Measurements from ENCODE around the gene BOD1L1.
"Not testable (repeated sequence)": the region's sequence is repeated elsewhere in the genome, so short reads cannot be mapped to it uniquely, and the experiment has no call there.

The BOD1L1 gene

GRCh38 chr4:13618212-13618806 lies 9.2 kb downstream of the BOD1L1 start:
- DNase-seq (ENCODE audit: low read depth) = no peak

GRCh38 chr4:13617801-13618200 lies 9.7 kb downstream of the BOD1L1 start:
- DNase-seq (ENCODE audit: low read depth) = no peak

- no peak for DNase-seq (ENCODE audit: low read depth)
Measured at GRCh38 chr4:13616597-13616996, 10.9 kb downstream of the BOD1L1 start.

- DNase-seq (ENCODE audit: low read depth) = no peak
Measured at GRCh38 chr4:13615161-13615560, 12.4 kb downstream of the BOD1L1 start.

- no peak for DNase-seq (ENCODE audit: low read depth)
Measured at GRCh38 chr4:13612569-13612968, 15.0 kb downstream of the BOD1L1 start.

GRCh38 chr4:13611283-13611842 lies 16.2 kb downstream of the BOD1L1 start:
- DNase-seq (ENCODE audit: low read depth) = no peak

- DNase-seq (ENCODE audit: low read depth) = no peak
Measured at GRCh38 chr4:13605330-13605729, 22.2 kb downstream of the BOD1L1 start.

GRCh38 chr4:13601848-13602247 lies 25.7 kb downstream of the BOD1L1 start:
- DNase-seq (ENCODE audit: low read depth) = no peak

- DNase-seq (ENCODE audit: low read depth) = no peak
Measured at GRCh38 chr4:13601048-13601447, 26.5 kb downstream of the BOD1L1 start.

GRCh38 chr4:13599159-13599558 lies 28.4 kb downstream of the BOD1L1 start:
- DNase-seq (ENCODE audit: low read depth) = no peak

GRCh38 chr4:13597604-13598003 lies 29.9 kb downstream of the BOD1L1 start:
- DNase-seq (ENCODE audit: low read depth) = no peak

- DNase-seq (ENCODE audit: low read depth) = no peak
Measured at GRCh38 chr4:13597141-13597540, 30.4 kb downstream of the BOD1L1 start.

- no peak for DNase-seq (ENCODE audit: low read depth)
Measured at GRCh38 chr4:13592220-13592619, 35.3 kb downstream of the BOD1L1 start.

GRCh38 chr4:13590766-13591165 lies 36.8 kb downstream of the BOD1L1 start:
- no peak for DNase-seq (ENCODE audit: low read depth)

- DNase-seq (ENCODE audit: low read depth) = no peak
Measured at GRCh38 chr4:13588954-13589353, 38.6 kb downstream of the BOD1L1 start.

GRCh38 chr4:13584481-13584880 lies 43.0 kb downstream of the BOD1L1 start:
- no peak for DNase-seq (ENCODE audit: low read depth)

GRCh38 chr4:13580036-13580435 lies 47.5 kb downstream of the BOD1L1 start:
- DNase-seq (ENCODE audit: low read depth) = no peak

- DNase-seq (ENCODE audit: low read depth) = no peak
Measured at GRCh38 chr4:13577660-13578059, 49.9 kb downstream of the BOD1L1 start.

GRCh38 chr4:13570916-13571315 lies 56.6 kb downstream of the BOD1L1 start:
- DNase-seq (ENCODE audit: low read depth) = no peak

GRCh38 chr4:13567125-13567524 lies 60.4 kb downstream of the BOD1L1 start:
- no peak for DNase-seq (ENCODE audit: low read depth)

GRCh38 chr4:13562876-13563275 lies 64.6 kb downstream of the BOD1L1 start:
- no peak for DNase-seq (ENCODE audit: low read depth)

GRCh38 chr4:13561673-13562072 lies 65.9 kb downstream of the BOD1L1 start:
- no peak for DNase-seq (ENCODE audit: low read depth)

- not testable (repeated sequence) for DNase-seq (ENCODE audit: low read depth)
Measured at GRCh38 chr4:13560111-13560510, 67.4 kb downstream of the BOD1L1 start.

- DNase-seq (ENCODE audit: low read depth) = peak; percentile 53
Measured at GRCh38 chr4:13559413-13559812, 68.1 kb downstream of the BOD1L1 start.

Data from GM04504 (cell line).